ENCODE data around the gene USP4. TPM values are rescaled to one million over a fixed set of nuclear protein-coding genes. Genes with fewer than 3 reads are reported as not detected.

The USP4 gene
- total RNA-seq: 10 to 100 TPM in 3 of 4 donors, 1 to 10 TPM in 1; 8.1 to 29.6 (median 19.3) TPM

GRCh38 chr3:49339941-49340800 is at the start of gene USP4:
Gene USP4 (minus strand): TSS chr3:49340053. CDS start chr3:49340024, 29 bp downstream.
- WGBS, 2 donors: 2 to 11% methylated on average over 16 of the region's 70 CpGs
- intact Hi-C loops (cut with DNase I): loop anchor here (10.0 kb wide), 2 partner anchors 105 to 165 kb away; partner anchors contain the start of gene KLHDC8B
- peaks cover 0 to 26% (median 6%) of the 10 kb centered on the region in 3 donors for H3K36me3 ChIP-seq
- H3K4me1 ChIP-seq: peaks cover 15 to 65% (median 24%) of the 10 kb centered on the region in 3 donors
- H3K27ac ChIP-seq: peak within 1 kb of the TSS; percentile 89 to 99 (median 96)
- no peaks in the 10 kb centered on the region for H3K9me3 ChIP-seq
- DNase-seq: peak; percentile 66
- H3K4me3 ChIP-seq: peak within 1 kb of the TSS; percentile 70 to 91 (median 83)
- peak in 2 of 4 donors; percentile 74 to 86 for TF ChIP-seq POLR2A (IDR thresholded peaks at IDR 0.05)
- TF ChIP-seq CTCF (IDR thresholded peaks at IDR 0.05): peak in 5 of 6 experiments; percentile 36 to 83 (median 47)
- no peaks in the 10 kb centered on the region for H3K27me3 ChIP-seq

- DNase-seq: no peak
- H3K4me1 ChIP-seq: peaks cover 0 to 92% (median 5%) of the 10 kb centered on the region in 3 donors
Observed at GRCh38 chr3:49389297-49389696, 49.4 kb upstream of the USP4 start.

GRCh38 chr3:49388289-49388820 is 48.5 kb upstream of the USP4 start:
- no peaks in the 10 kb centered on the region for H3K9me3 ChIP-seq
- no peak for DNase-seq
- no peak overlapping the region for H3K4me3 ChIP-seq
- H3K36me3 ChIP-seq: peaks cover 0 to 13% (median 0%) of the 10 kb centered on the region in 3 donors
- intact Hi-C loops (cut with DNase I): no loop called here
- H3K27me3 ChIP-seq: no peaks in the 10 kb centered on the region
- WGBS, 2 donors: 83 to 84% methylated on average over 1 of the region's 1 CpG
- peaks cover 0 to 94% (median 5%) of the 10 kb centered on the region in 3 donors for H3K4me1 ChIP-seq
- TF ChIP-seq CTCF (IDR thresholded peaks at IDR 0.05) (no peak), POLR2A (IDR thresholded peaks at IDR 0.05) (no peak)
- peak overlapping the region in 1 of 4 donors; percentile 19 for H3K27ac ChIP-seq

More at GRCh38 chr3:49389297-49389696, 49.4 kb upstream of the USP4 start:
- 97% methylated on average over 6 of the region's 6 CpGs for WGBS, 2 donors
- Histone ChIP-seq H3K36me3 (peaks cover 0 to 18% (median 0%) of the 10 kb centered on the region in 3 donors), H3K27me3 (no peaks in the 10 kb centered on the region), H3K27ac (peak overlapping the region in 1 of 4 donors; percentile 14), H3K4me3 (no peak overlapping the region), H3K9me3 (no peaks in the 10 kb centered on the region)
- intact Hi-C loops (cut with DNase I): no loop called here
- TF ChIP-seq CTCF (IDR thresholded peaks at IDR 0.05): no peak
- no peak for TF ChIP-seq POLR2A (IDR thresholded peaks at IDR 0.05)

GRCh38 chr3:49387721-49388120 is 47.9 kb upstream of the USP4 start:
- Histone ChIP-seq H3K4me1 (peaks cover 0 to 95% (median 3%) of the 10 kb centered on the region in 3 donors), H3K9me3 (no peaks in the 10 kb centered on the region), H3K27ac (peak overlapping the region in 1 of 4 donors; percentile 19), H3K27me3 (no peaks in the 10 kb centered on the region), H3K36me3 (peaks cover 0 to 13% (median 0%) of the 10 kb centered on the region in 3 donors), H3K4me3 (no peak overlapping the region)
- no peak for DNase-seq
- TF ChIP-seq POLR2A (IDR thresholded peaks at IDR 0.05) (no peak), CTCF (IDR thresholded peaks at IDR 0.05) (no peak)
- intact Hi-C loops (cut with DNase I): no loop called here
- 89 to 92% methylated on average over 2 of the region's 2 CpGs for WGBS, 2 donors

All from esophagus squamous epithelium (tissue), 5 donors.